K562 (cell line): Measurements from ENCODE around the gene ADSS2. TPM values are rescaled to one million over a fixed set of nuclear protein-coding genes. Genes with fewer than 3 reads are reported as not detected.
A peak's percentile ranks its signal among the peaks of the same experiment; 100 is the strongest.

Source experiments
- ATAC-seq: fragments of 200-7000 bp; cut with Tn5 transposase; 3 replicates; pipeline ENCODE4 v1.9.1; 2020; ENCODE audit warnings: moderate library complexity
- BruUV-seq: library from RNA; stranded (reverse); fragments of 400-500 nt; replicated peaks from 2 replicates; lab custom pipeline; 2021; lab: Mats Ljungman, UMichigan
- CTCF ChIA-PET: fragments of 300-600 bp; formaldehyde crosslinking; extraction: SDS; loops from one replicate; lab custom pipeline; 2021; ENCODE audit warnings: low intra/inter-chr PET ratio; lab: Yijun Ruan, JAX
- POLR2A ChIA-PET: fragments of 300-600, 350-650 bp; sonication (Branson Sonifier 250); formaldehyde crosslinking; extraction: SDS; loops from one replicate; lab custom pipeline; 2021; ENCODE audit warnings: antibody characterized with exemption, inconsistent platforms; lab: Yijun Ruan, JAX
- DNase-seq, 4 experiments: peaks; one replicate each; pipeline versions ENCODE4 v3.0.0 to v3.0.0-alpha.2; 2011 to 2018; ENCODE audit warnings: low spot score in 3 of 4, mixed read lengths in 3 of 4; ENCODE audit errors: extremely low read depth in 1 of 4
- FAIRE-seq: peaks from 2 replicates; lab custom pipeline; 2011; peaks lifted over from hg19 to GRCh38; lab: Jason Lieb, UNC
- H2AFZ ChIP-seq: 2 replicates; pipeline ENCODE4 v1.6.0; 2011; ENCODE audit warnings: low read depth, low read length, control low read depth, inconsistent platforms
- H3K27ac ChIP-seq: fragments of 200-600 bp; 3 replicates; pipeline ENCODE4 v1.8.0; 2011; ENCODE audit warnings: low read depth, mild to moderate bottlenecking, control low read depth, inconsistent platforms, low read length, moderate library complexity, mixed read lengths; ENCODE audit errors: extremely low read depth
- H3K27me3 ChIP-seq, 2 experiments: fragments of 300-600 bp in 1 of 2; 2 replicates in 1 of 2; 3 replicates in 1 of 2; pipeline versions ENCODE4 v1.6.0 to v1.8.0; 2011; ENCODE audit warnings: inconsistent platforms in 2 of 2, low read length in 2 of 2, mild to moderate bottlenecking in 1 of 2, mixed read lengths in 1 of 2, moderate library complexity in 1 of 2; ENCODE audit not compliant: control insufficient read depth in 2 of 2, insufficient read depth in 2 of 2
- H3K36me3 ChIP-seq: fragments of 300-600 bp; 3 replicates; pipeline ENCODE4 v1.8.0; 2011; ENCODE audit warnings: mild to moderate bottlenecking, low read length, inconsistent platforms; ENCODE audit not compliant: control insufficient read depth, insufficient read depth
- H3K4me1 ChIP-seq, 2 experiments: fragments of 200-600 bp in 1 of 2; replicated peaks in 1 of 2; 2 replicates in 1 of 2; 3 replicates in 1 of 2; pipeline versions ENCODE4 v1.5.1 to v1.8.0; 2011; ENCODE audit warnings: inconsistent platforms in 2 of 2, low read length in 2 of 2, mild to moderate bottlenecking in 1 of 2, mixed read lengths in 1 of 2, moderate library complexity in 1 of 2; ENCODE audit not compliant: control insufficient read depth in 2 of 2, insufficient read depth in 2 of 2
- H3K4me2 ChIP-seq: 2 replicates; pipeline ENCODE4 v1.6.1; 2011; ENCODE audit warnings: low read length, control low read depth, inconsistent platforms, mixed read lengths; ENCODE audit not compliant: insufficient read depth
- H3K4me3 ChIP-seq: fragments of 200-600 bp; sonication (generic), shearing (Covaris generic); 2 replicates; pipeline ENCODE4 v1.5.1; 2016; ENCODE audit warnings: control low read depth, inconsistent platforms
- H3K79me2 ChIP-seq: fragments of 200-600 bp; 3 replicates; pipeline ENCODE4 v1.8.0; 2011; ENCODE audit warnings: low read length, inconsistent platforms; ENCODE audit not compliant: control insufficient read depth, insufficient read depth
- H3K9ac ChIP-seq, 2 experiments: 2 replicates each; pipeline versions ENCODE4 v1.6.0 to v1.6.1; 2011; ENCODE audit warnings: low read depth in 2 of 2, low read length in 2 of 2, control low read depth in 1 of 2, inconsistent platforms in 1 of 2, mild to moderate bottlenecking in 1 of 2, mixed read lengths in 1 of 2; ENCODE audit not compliant: insufficient read depth in 1 of 2
- H3K9me1 ChIP-seq: one replicate; pipeline ENCODE4 v1.6.0; 2011; ENCODE audit warnings: inconsistent platforms, mild to moderate bottlenecking, low read length, moderate library complexity; ENCODE audit not compliant: control insufficient read depth, insufficient read depth
- H3K9me3 ChIP-seq: replicated peaks from 2 replicates; pipeline ENCODE4 v1.5.1; 2011; ENCODE audit warnings: low read depth, low read length, inconsistent platforms; ENCODE audit not compliant: control insufficient read depth, insufficient read depth
- H4K20me1 ChIP-seq: replicated peaks from 2 replicates; pipeline ENCODE4 v1.6.1; 2011; ENCODE audit warnings: low read length, inconsistent platforms, mixed read lengths; ENCODE audit not compliant: control insufficient read depth, insufficient read depth
- E2F3 ChIP-seq: fragments of 250-450 bp; sonication (Bioruptor Pico); IDR thresholded peaks from 2 replicates; pipeline ENCODE4 v1.4.0; 2020; ENCODE audit warnings: mild to moderate bottlenecking
- FOXJ2 ChIP-seq: fragments of 200-800 bp; sonication (Bioruptor generic); IDR thresholded peaks from 2 replicates; pipeline ENCODE4 v1.6.1; 2016; ENCODE audit warnings: missing genetic modification characterization, missing compliant biosample characterization
- GTF2E2 ChIP-seq: fragments of 200-800 bp; sonication (Bioruptor generic); IDR thresholded peaks from 2 replicates; pipeline ENCODE4 v1.6.1; 2016; ENCODE audit warnings: missing genetic modification characterization, missing compliant biosample characterization
- MAFG ChIP-seq: fragments of 450-650 bp; conservative IDR thresholded peaks from 2 replicates; pipeline ENCODE4 v1.6.1; 2016; ENCODE audit warnings: missing genetic modification characterization, missing compliant biosample characterization
- POLR3A ChIP-seq: IDR thresholded peaks from 2 replicates; pipeline ENCODE4 v1.6.1; 2011; ENCODE audit warnings: borderline replicate concordance, mild to moderate bottlenecking, moderate library complexity; ENCODE audit not compliant: insufficient read length, insufficient read depth; ENCODE audit errors: extremely low read depth
- SRSF3 ChIP-seq: fragments of 200-400 bp; formaldehyde crosslinking; IDR thresholded peaks from 2 replicates; pipeline ENCODE4 v1.6.1; 2016; ENCODE audit warnings: mild to moderate bottlenecking, low read length, moderate library complexity; ENCODE audit not compliant: insufficient read depth
- TAF7 ChIP-seq: fragments of 450-650 bp; IDR thresholded peaks from 2 replicates; pipeline ENCODE4 v1.6.1; 2016; ENCODE audit warnings: missing genetic modification characterization, missing compliant biosample characterization
- ZBTB8A ChIP-seq: fragments of 450-650 bp; IDR thresholded peaks from 2 replicates; pipeline ENCODE4 v1.6.1; 2018; ENCODE audit warnings: mild to moderate bottlenecking, moderate library complexity; ENCODE audit not compliant: partially characterized antibody
- in situ Hi-C: fragments of 300-500 bp; cut with MboI; formaldehyde crosslinking; loops from 4 replicates; pipeline ENCODE4 v1.15.0; 2018; ENCODE audit warnings: inconsistent platforms, mixed read lengths
- intact Hi-C: fragments of 100-400 bp; cut with micrococcal nuclease; formaldehyde crosslinking; loops from 2 replicates; pipeline ENCODE4 v1.14.2; 2022
- polyA plus RNA-seq, 8 experiments: library from polyadenylated mRNA; depleted of rRNA in 4 of 8; stranded (reverse) in 5 of 8; unstranded in 3 of 8; fragments of >200 nt; fragmentation: Nextera tagmentation in 2 of 8; fragmentation: Illumina TruSeq in 1 of 8; extraction: Ambion mirVana in 2 of 8; extraction: Trizol in 1 of 8; gene quantifications; 2 replicates each; pipeline versions ENCODE4 v1.2.1 to v1.2.3, GENCODE V29; 2011 to 2014; ENCODE audit warnings: inconsistent platforms in 1 of 8, missing spikeins in 1 of 8
- total RNA-seq, 7 experiments: library from RNA; depleted of rRNA in 6 of 7; stranded (reverse); fragments of >200 nt in 6 of 7; fragmentation: Illumina TruSeq in 2 of 7; extraction: Trizol in 2 of 7; gene quantifications; 2 replicates each; pipeline versions ENCODE4 v1.2.1 to v1.2.3, GENCODE V29; 2011 to 2021; ENCODE audit warnings: low replicate concordance in 1 of 7

Gene ADSS2
- total and polyA plus RNA-seq, 9 of the 15 experiments (the other 6 are each of a cell fraction or from before 2014, with no cell fraction given), result 8.8 to 63.8 (median 59.4) TPM

GRCh38 chr1:244431166-244431565 is 20.5 kb downstream of the ADSS2 start:
- ChIA-PET POLR2A (interaction anchor here (0.9 to 2.7 kb wide), 3 partner anchors 11 to 16 kb away, joined by 3 to 15 read pairs (median 5); no protein-coding TSS in a partner anchor), CTCF (no interaction called here)
- Histone ChIP-seq H3K9me3 (no peaks in the 10 kb centered on the region), H3K27ac (no peak overlapping the region), H3K4me3 (no peak overlapping the region), H3K4me1 (no peaks in the 10 kb centered on the region), H3K9me1 (no peaks in the 10 kb centered on the region), H3K4me2 (no peak overlapping the region), H3K9ac (no peak overlapping the region), H3K79me2 (peaks cover 5% of the 10 kb centered on the region; the same call in 1 of the 3 replicates), H2AFZ (no peak overlapping the region), H3K36me3 (peaks cover 71% of the 10 kb centered on the region), H4K20me1 (no peaks in the 10 kb centered on the region), H3K27me3 (no peaks in the 10 kb centered on the region)
- DNase-seq, result no peak
- TF ChIP-seq MAFG (no peak), ZBTB8A (no peak), E2F3 (no peak), POLR3A (no peak), SRSF3 (no peak), GTF2E2 (no peak), FOXJ2 (no peak), TAF7 (tag) (no peak)
- in situ Hi-C loops, result no loop called here
- peak; percentile 15 for FAIRE-seq
- ATAC-seq, result no peak
- no TSS peak for BruUV-seq
- intact Hi-C loops, result no loop called here
